Activated CD4-positive, CD25-positive, alpha-beta regulatory T cell treated with anti-CD3 and anti-CD28 coated beads, Interleukin-2, amount 50 U/mL, for 16 hours (primary cell): ENCODE data around the gene SKA1.
A peak's percentile ranks its signal among the peaks of the same experiment; 100 is the strongest.

Source experiments
- DNase-seq: peaks from one replicate; pipeline ENCODE4 v3.0.0-alpha.2; 2020; ENCODE audit warnings: low read depth, low spot score

SKA1 gene

GRCh38 chr18:50374753-50375391 lies at the start of gene SKA1:
TSS of gene SKA1 (plus strand) at chr18:50375046. CDS start at chr18:50375831, 785 bp downstream.
- peak; percentile 83 for DNase-seq

- DNase-seq: no peak
Observed at GRCh38 chr18:50327983-50328382, 46.9 kb upstream of the SKA1 start.

- DNase-seq: no peak
Observed at GRCh38 chr18:50330176-50330575, 44.7 kb upstream of the SKA1 start.

GRCh38 chr18:50331691-50332090 lies 43.2 kb upstream of the SKA1 start:
- DNase-seq: no peak

DNA sequence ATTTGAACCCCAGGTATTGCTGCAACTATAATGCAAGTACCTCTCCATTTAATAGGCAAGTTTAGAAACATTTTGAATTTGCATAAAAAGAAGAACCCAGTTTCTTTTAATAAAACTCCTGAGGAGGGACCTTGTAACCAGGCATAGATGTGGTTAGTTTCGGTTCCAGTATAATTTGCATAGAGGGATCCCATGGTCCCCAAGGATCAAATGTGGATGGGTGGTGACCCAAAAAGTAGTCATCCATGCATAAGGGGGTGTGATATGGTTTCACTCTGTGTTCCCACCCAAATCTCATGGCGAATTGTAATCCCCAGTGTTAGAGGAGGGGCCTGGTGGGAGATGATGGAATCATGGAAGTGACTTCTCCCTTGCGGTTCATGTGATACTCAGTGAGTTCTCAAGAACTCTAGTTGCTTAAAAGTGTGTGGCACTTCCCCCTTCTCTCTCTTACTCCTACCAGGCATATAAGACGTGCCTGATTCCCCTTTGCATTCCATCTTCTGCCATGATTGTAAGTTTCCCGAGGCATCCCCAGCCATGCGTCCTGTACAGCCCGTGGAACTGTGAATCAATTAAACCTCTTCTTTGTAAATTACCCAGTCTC lies 40.2 kb upstream of the SKA1 start:
- no peak for DNase-seq

- DNase-seq: no peak
Observed at GRCh38 chr18:50338122-50338521, 36.7 kb upstream of the SKA1 start.

DNA sequence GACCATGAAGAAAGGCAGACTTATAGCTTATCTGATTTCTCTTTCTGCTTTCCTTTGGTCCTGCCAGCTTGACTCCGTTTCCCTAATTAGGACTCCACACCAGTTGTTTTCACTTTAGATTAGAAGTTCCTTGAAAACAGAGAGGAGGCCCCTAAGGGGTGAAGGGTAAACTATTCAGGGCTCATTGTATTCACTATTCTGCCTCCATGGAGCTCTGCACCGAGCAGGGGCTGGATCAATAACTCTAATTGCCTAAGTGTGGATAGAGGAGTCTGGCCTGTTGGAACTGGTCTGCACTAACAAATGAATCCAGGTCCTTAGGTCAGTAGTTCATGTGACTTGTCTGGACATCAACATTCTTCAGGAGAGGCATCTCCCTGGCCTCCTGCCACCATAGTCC lies 36.1 kb upstream of the SKA1 start:
- no peak for DNase-seq

GRCh38 chr18:50340078-50340477 lies 34.8 kb upstream of the SKA1 start:
- DNase-seq: no peak

GRCh38 chr18:50341443-50341842 lies 33.4 kb upstream of the SKA1 start:
- no peak for DNase-seq

- no peak for DNase-seq
Observed at GRCh38 chr18:50350699-50351098, 24.1 kb upstream of the SKA1 start.

GRCh38 chr18:50356036-50356945 lies 18.6 kb upstream of the SKA1 start:
- no peak for DNase-seq

- DNase-seq: no peak
Observed at GRCh38 chr18:50358844-50359243, 16.0 kb upstream of the SKA1 start.

DNA sequence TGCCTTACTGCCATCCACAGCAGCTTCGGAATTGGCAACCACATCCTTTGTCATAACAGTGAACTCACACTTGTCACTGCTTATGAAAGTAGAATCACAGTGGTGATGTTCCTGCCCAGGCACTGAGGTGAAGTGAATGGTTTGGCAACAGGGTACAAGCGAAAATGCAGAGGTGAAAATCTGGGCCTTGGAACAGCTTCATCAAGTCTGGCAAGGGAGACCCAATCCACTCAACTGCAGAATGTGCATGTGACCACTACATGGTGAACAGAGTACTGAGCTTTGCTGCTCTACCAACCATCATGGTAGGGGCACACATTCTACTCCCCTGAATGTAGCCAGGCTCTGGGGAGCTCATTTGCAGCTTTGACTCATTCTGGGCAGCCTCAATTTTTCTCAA lies 15.0 kb upstream of the SKA1 start:
- no peak for DNase-seq

- no peak for DNase-seq
Observed at GRCh38 chr18:50360611-50361010, 14.2 kb upstream of the SKA1 start.

DNA sequence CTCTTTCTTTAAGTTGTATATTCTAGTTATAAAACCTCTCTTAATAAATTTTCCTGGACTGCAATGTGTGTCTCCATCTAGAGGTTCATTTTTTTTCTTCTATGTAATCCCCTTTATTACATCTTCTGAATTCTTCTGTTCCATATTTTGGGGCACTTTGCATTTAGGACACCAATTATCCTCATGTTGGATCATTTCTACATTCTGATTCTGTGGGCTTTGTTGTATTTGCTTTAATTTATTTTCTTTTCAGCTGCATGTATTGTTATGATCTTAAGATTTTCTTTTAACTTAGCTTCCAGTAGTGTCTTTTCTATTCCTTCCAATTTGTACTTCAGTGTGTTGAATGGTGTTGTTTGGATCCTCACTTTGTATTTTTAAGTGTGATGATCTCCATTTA lies 5.2 kb upstream of the SKA1 start:
- no peak for DNase-seq

GRCh38 chr18:50372743-50373142 lies 2.1 kb upstream of the SKA1 start:
- no peak for DNase-seq

- DNase-seq: no peak
Observed at GRCh38 chr18:50373561-50374219, 1.2 kb upstream of the SKA1 start.

GRCh38 chr18:50374220-50374752 lies 560 bp upstream of the SKA1 start:
- DNase-seq: no peak

GRCh38 chr18:50377061-50377798 lies 2.4 kb downstream of the SKA1 start:
- DNase-seq: no peak

- no peak for DNase-seq
Observed at GRCh38 chr18:50388988-50389387, 14.1 kb downstream of the SKA1 start.

DNA sequence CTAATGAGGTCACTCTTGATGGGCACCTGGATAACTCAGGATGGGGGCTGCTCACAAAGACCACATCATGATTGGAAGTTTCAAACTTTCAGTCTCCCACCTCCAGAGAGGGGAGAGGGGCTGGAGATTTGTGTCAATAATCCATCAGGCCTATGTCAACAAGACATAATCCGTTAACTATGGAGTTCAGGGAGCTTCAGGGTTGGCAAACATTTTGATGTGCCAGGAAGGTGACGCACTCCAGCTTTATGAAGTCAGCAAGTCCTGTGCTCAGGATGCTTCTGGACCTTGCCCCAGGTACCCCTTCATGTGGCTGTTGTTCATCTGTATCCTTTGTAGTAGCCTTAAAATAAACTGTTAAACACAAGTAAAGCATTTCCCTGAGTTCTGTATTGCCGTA lies 19.0 kb downstream of the SKA1 start:
- no peak for DNase-seq
